ENCODE results near the gene SNCAIP.
"Not testable (repeated sequence)": the region's sequence is repeated elsewhere in the genome, so short reads cannot be mapped to it uniquely, and the experiment has no call there.

- TF ChIP-seq CTCF (IDR thresholded peaks at IDR 0.05); POLR2A (IDR thresholded peaks at IDR 0.05); EP300 (IDR thresholded peaks at IDR 0.05; ENCODE audit: low read depth): not testable (repeated sequence)
Observed at GRCh38 chr5:122353361-122353760, 41.3 kb downstream of the SNCAIP start.

Data from transverse colon (tissue), 3 donors.